IMR-90 (cell line): Measurements from ENCODE around the gene FAM216B. TPM values are rescaled to one million over a fixed set of nuclear protein-coding genes. Genes with fewer than 3 reads are reported as not detected.

ENCODE experiments used
- ATAC-seq: fragments of 200-7000 bp; cut with Tn5 transposase; 2 replicates; pipeline ENCODE4 v1.9.1; 2020; ENCODE audit warnings: low read depth, mild to moderate bottlenecking, moderate library complexity
- BruUV-seq: library from RNA; stranded (reverse); fragments of 400-500 nt; replicated peaks from 2 replicates; lab custom pipeline; 2021; lab: Mats Ljungman, UMichigan
- CTCF ChIA-PET: fragments of 300-600 bp; formaldehyde crosslinking; extraction: SDS; loops from one replicate; lab custom pipeline; 2021; ENCODE audit warnings: antibody characterized with exemption; lab: Yijun Ruan, JAX
- POLR2A ChIA-PET: fragments of 300-600 bp; sonication (Branson Sonifier 250); formaldehyde crosslinking; loops from one replicate; lab custom pipeline; 2022; ENCODE audit warnings: antibody characterized with exemption; ENCODE audit not compliant: unreplicated experiment; lab: Charles Lee
- DNase-seq: peaks from one replicate; pipeline ENCODE4 v3.0.0; 2013
- H2AFZ ChIP-seq: replicated peaks from 2 replicates; pipeline ENCODE3; 2013; ENCODE audit warnings: low read length, mild to moderate bottlenecking; ENCODE audit not compliant: poor library complexity
- H2AK5ac ChIP-seq: 2 replicates; pipeline ENCODE4 v1.6.1; 2013; ENCODE audit warnings: low read depth, low read length, inconsistent platforms
- H2AK9ac ChIP-seq: replicated peaks from 2 replicates; pipeline ENCODE3; 2013; ENCODE audit warnings: mild to moderate bottlenecking, low read depth, low read length, moderate library complexity; ENCODE audit not compliant: poor library complexity
- H2BK120ac ChIP-seq: 2 replicates; pipeline ENCODE4 v1.6.1; 2013; ENCODE audit warnings: low read depth, low read length, inconsistent platforms
- H2BK15ac ChIP-seq: 3 replicates; pipeline ENCODE4 v1.6.1; 2013; ENCODE audit warnings: low read depth, low read length, inconsistent platforms
- H2BK20ac ChIP-seq: 2 replicates; pipeline ENCODE4 v1.6.1; 2013; ENCODE audit warnings: low read depth, mild to moderate bottlenecking, inconsistent platforms, low read length, moderate library complexity
- H2BK5ac ChIP-seq: 2 replicates; pipeline ENCODE4 v1.6.1; 2013; ENCODE audit warnings: mild to moderate bottlenecking, low read depth, low read length, inconsistent platforms; ENCODE audit not compliant: poor library complexity, severe bottlenecking
- H3K14ac ChIP-seq: replicated peaks from 2 replicates; pipeline ENCODE4 v1.6.1; 2013; ENCODE audit warnings: low read depth, low read length, inconsistent platforms
- H3K18ac ChIP-seq: 2 replicates; pipeline ENCODE4 v1.6.1; 2013; ENCODE audit warnings: low read depth, low read length, control low read depth
- H3K23ac ChIP-seq: 2 replicates; pipeline ENCODE4 v1.6.1; 2013; ENCODE audit warnings: low read depth, low read length, inconsistent platforms
- H3K27ac ChIP-seq: 2 replicates; pipeline ENCODE4 v1.5.1; 2013; ENCODE audit warnings: mild to moderate bottlenecking, control low read depth, low read length; ENCODE audit not compliant: insufficient read depth
- H3K27me3 ChIP-seq: 2 replicates; pipeline ENCODE4 v1.6.1; 2013; ENCODE audit warnings: low read length; ENCODE audit not compliant: control insufficient read depth, insufficient read depth
- H3K36me3 ChIP-seq: 2 replicates; pipeline ENCODE4 v1.6.1; 2013; ENCODE audit warnings: low read length, mixed read lengths; ENCODE audit not compliant: control insufficient read depth, insufficient read depth
- H3K4ac ChIP-seq: 2 replicates; pipeline ENCODE4 v1.6.1; 2013; ENCODE audit warnings: low read depth, low read length, inconsistent platforms
- H3K4me1 ChIP-seq: 2 replicates; pipeline ENCODE4 v1.6.1; 2013; ENCODE audit warnings: low read length, mixed read lengths; ENCODE audit not compliant: control insufficient read depth, insufficient read depth
- H3K4me2 ChIP-seq: 2 replicates; pipeline ENCODE4 v1.6.1; 2013; ENCODE audit warnings: low read depth, mild to moderate bottlenecking, control low read depth, low read length, moderate library complexity
- H3K4me3 ChIP-seq: 2 replicates; pipeline ENCODE4 v1.5.1; 2013; ENCODE audit warnings: low read depth, mild to moderate bottlenecking, control low read depth, low read length, moderate library complexity; ENCODE audit not compliant: insufficient read depth
- H3K56ac ChIP-seq: 2 replicates; pipeline ENCODE4 v1.6.1; 2013; ENCODE audit warnings: low read length, inconsistent platforms; ENCODE audit not compliant: insufficient read depth; ENCODE audit errors: extremely low read depth
- H3K79me1 ChIP-seq, 2 experiments: 2 replicates each; pipeline ENCODE4 v1.6.1; 2013; ENCODE audit warnings: low read length in 2 of 2, inconsistent platforms in 1 of 2, low read depth in 1 of 2
- H3K9ac ChIP-seq: 2 replicates; pipeline ENCODE4 v1.6.1; 2013; ENCODE audit warnings: low read depth, low read length, control low read depth
- H3K9me1 ChIP-seq: 2 replicates; pipeline ENCODE4 v1.6.1; 2013; ENCODE audit warnings: low read length, inconsistent platforms; ENCODE audit not compliant: insufficient read depth
- H3K9me3 ChIP-seq: 2 replicates; pipeline ENCODE4 v1.6.1; 2013; ENCODE audit warnings: low read length; ENCODE audit not compliant: control insufficient read depth, insufficient read depth
- H4K20me1 ChIP-seq: 2 replicates; pipeline ENCODE4 v1.6.1; 2013; ENCODE audit warnings: low read length, inconsistent platforms; ENCODE audit not compliant: insufficient read depth
- H4K5ac ChIP-seq: 2 replicates; pipeline ENCODE4 v1.6.1; 2013; ENCODE audit warnings: mild to moderate bottlenecking, low read depth, low read length, control low read depth
- H4K8ac ChIP-seq, 2 experiments: 2 replicates each; pipeline ENCODE4 v1.6.1; 2013; ENCODE audit warnings: low read depth in 2 of 2, low read length in 2 of 2, control low read depth in 1 of 2, inconsistent platforms in 1 of 2
- H4K91ac ChIP-seq: 2 replicates; pipeline ENCODE4 v1.6.1; 2013; ENCODE audit warnings: low read depth, low read length, inconsistent platforms; ENCODE audit not compliant: insufficient read depth
- CEBPB ChIP-seq: IDR thresholded peaks from 2 replicates; pipeline ENCODE4 v1.6.1; 2012; ENCODE audit warnings: low read depth, low read length, improper control_type of control experiment
- CHD1 ChIP-seq: IDR thresholded peaks from 2 replicates; pipeline ENCODE4 v1.6.1; 2012; ENCODE audit warnings: low read depth, low read length, improper control_type of control experiment
- FOS ChIP-seq: fragments of 150-350 bp; IDR thresholded peaks from 2 replicates; pipeline ENCODE4 v1.6.1; 2016; ENCODE audit warnings: low read depth, low read length
- MAFK ChIP-seq: IDR thresholded peaks from 2 replicates; pipeline ENCODE4 v1.6.1; 2012; ENCODE audit warnings: low read depth, low read length, improper control_type of control experiment
- MAZ ChIP-seq: IDR thresholded peaks from 2 replicates; pipeline ENCODE4 v1.6.1; 2012; ENCODE audit warnings: low read depth, mild to moderate bottlenecking, low read length, improper control_type of control experiment, moderate library complexity, borderline replicate concordance
- MXI1 ChIP-seq: IDR thresholded peaks from 2 replicates; pipeline ENCODE4 v1.6.1; 2012; ENCODE audit warnings: low read depth, mild to moderate bottlenecking, low read length, moderate library complexity, borderline replicate concordance
- POLR2A ChIP-seq: IDR thresholded peaks from 2 replicates; pipeline ENCODE4 v1.6.1; 2012; ENCODE audit warnings: mild to moderate bottlenecking, low read depth, low read length
- RAD21 ChIP-seq: IDR thresholded peaks from 2 replicates; pipeline ENCODE4 v1.6.1; 2012; ENCODE audit warnings: low read length, improper control_type of control experiment
- WGBS, 2 experiments: methylation state at CpG; one replicate each; pipeline versions ENCODE4 v1.1.5 to v1.1.7; 2013; ENCODE audit warnings: missing lambda C conversion rate in 2 of 2; ENCODE audit not compliant: insufficient read length in 1 of 2; ENCODE audit errors: extremely low coverage in 2 of 2; 5-methylcytosine and 5-hydroxymethylcytosine counted together
- dilution Hi-C: fragments of 300-500 bp; cut with HindIII; formaldehyde crosslinking; loops from one replicate; pipeline ENCODE4 v1.14.3; 2018; ENCODE audit warnings: low sequenced_read_pairs; ENCODE audit not compliant: unreplicated experiment
- in situ Hi-C: fragments of 300-500 bp; cut with MboI; formaldehyde crosslinking; loops from 3 replicates; pipeline ENCODE4 v1.14.3; 2019; ENCODE audit warnings: low sequenced_read_pairs, inconsistent platforms, mixed read lengths
- intact Hi-C: fragments of 100-400 bp; cut with micrococcal nuclease; formaldehyde crosslinking; loops from 2 replicates; pipeline ENCODE4 v1.10.0; 2022
- polyA plus RNA-seq, 3 experiments: library from polyadenylated mRNA; depleted of rRNA; stranded (reverse); fragments of >200 nt; gene quantifications; 2 replicates each; pipeline ENCODE4 v1.2.3, GENCODE V29; 2012; ENCODE audit warnings: low replicate concordance in 1 of 3
- total RNA-seq: library from RNA; depleted of rRNA; stranded (reverse); fragments of >200 nt; gene quantifications from 2 replicates; pipeline ENCODE4 v1.2.3, GENCODE V29; 2012

The FAM216B gene
- total and polyA plus RNA-seq, 2 of the 4 experiments (the other 2 are of a cell fraction), result not detected

DNA sequence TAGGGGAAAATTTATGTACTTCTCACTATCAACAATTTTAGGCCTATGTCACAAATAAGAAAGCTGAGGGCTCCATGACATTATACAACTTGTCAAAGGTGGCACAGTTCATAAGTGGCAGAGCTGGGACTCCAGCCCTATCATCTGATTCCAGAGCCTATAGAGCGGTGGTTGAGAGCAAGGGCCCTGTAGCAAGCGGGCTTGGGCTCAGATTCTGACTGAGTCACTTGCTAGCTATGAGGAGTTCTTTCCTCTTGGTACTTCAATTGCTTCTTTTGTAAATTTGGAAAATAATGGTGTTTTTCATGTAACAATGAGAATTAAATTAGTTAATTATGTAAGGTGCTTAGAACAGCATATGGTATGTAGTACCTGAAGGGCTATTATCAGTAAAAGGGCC lies 28.7 kb upstream of the FAM216B start:
- TF ChIP-seq CEBPB, result no peak
- TF ChIP-seq MAZ, result no peak
- TF ChIP-seq CHD1, result no peak
- TF ChIP-seq RAD21, result no peak
- TF ChIP-seq FOS, result no peak
- no peak for TF ChIP-seq POLR2A
- TF ChIP-seq MXI1, result no peak
- no peak for TF ChIP-seq MAFK
- BruUV-seq, result no TSS peak
- no peak overlapping the region for H3K9ac ChIP-seq
- no peak overlapping the region for H3K14ac ChIP-seq
- no peaks in the 10 kb centered on the region for H4K20me1 ChIP-seq
- no peaks in the 10 kb centered on the region for H3K79me1 ChIP-seq
- no peaks in the 10 kb centered on the region for H3K9me3 ChIP-seq
- H3K4ac ChIP-seq, result no peak overlapping the region
- no peak overlapping the region for H2BK120ac ChIP-seq
- no peak overlapping the region for H4K5ac ChIP-seq
- no peaks in the 10 kb centered on the region for H3K27me3 ChIP-seq
- H2BK15ac ChIP-seq, result 0 out of 3 replicates have a peak overlapping the region, but pooled peaks have one; percentile 45
- H3K4me1 ChIP-seq, result peaks cover 4% of the 10 kb centered on the region
- H3K9me1 ChIP-seq, result no peaks in the 10 kb centered on the region
- no peak overlapping the region for H2AFZ ChIP-seq
- H3K23ac ChIP-seq, result no peak overlapping the region
- H3K18ac ChIP-seq, result no peak overlapping the region
- no peak overlapping the region for H3K4me3 ChIP-seq
- H3K36me3 ChIP-seq, result no peaks in the 10 kb centered on the region
- POLR2A ChIA-PET, result no interaction called here
- DNase-seq (peak; percentile 38), ATAC-seq (peak; percentile 55; the same call in 1 of the 2 replicates)
- no peak overlapping the region for H3K27ac ChIP-seq
- H2AK5ac ChIP-seq, result no peak overlapping the region
- no peak overlapping the region for H3K56ac ChIP-seq
- in situ Hi-C loops, result no loop called here
- H4K91ac ChIP-seq, result no peak overlapping the region
- H2BK5ac ChIP-seq, result no peak overlapping the region
- no peak overlapping the region for H2AK9ac ChIP-seq
- no peak overlapping the region for H2BK20ac ChIP-seq
- 90% methylated on average over 2 of the region's 2 CpGs; no CpG with 5 or more reads in 1 of the 2 experiments for WGBS, 2 experiments
- dilution Hi-C loops, result no loop called here
- intact Hi-C loops, result no loop called here
- no peak overlapping the region for H3K4me2 ChIP-seq
- H4K8ac ChIP-seq, result no peak overlapping the region
- CTCF ChIA-PET, result interaction anchor here (0.6 to 1.0 kb wide), 2 partner anchors 16 to 282 kb away, joined by 3 to 4 read pairs; no protein-coding TSS in a partner anchor
